HG03521 (cell line): ENCODE measurements around the gene FBXW8.

Experiments used
- ATAC-seq: cut with Tn5 transposase; IDR thresholded peaks from one replicate; pipeline ENCODE4 v1.9.1; 2021; ENCODE audit warnings: mild to moderate bottlenecking, moderate library complexity; ENCODE audit not compliant: unreplicated experiment

Gene FBXW8

GRCh38 chr12:116885491-116885890 is 25.3 kb upstream of the FBXW8 start:
- no peak for ATAC-seq

GRCh38 chr12:116887244-116887643 is 23.5 kb upstream of the FBXW8 start:
- ATAC-seq = no peak

- ATAC-seq = no peak
Observed at GRCh38 chr12:116887897-116888296, 22.9 kb upstream of the FBXW8 start.

DNA sequence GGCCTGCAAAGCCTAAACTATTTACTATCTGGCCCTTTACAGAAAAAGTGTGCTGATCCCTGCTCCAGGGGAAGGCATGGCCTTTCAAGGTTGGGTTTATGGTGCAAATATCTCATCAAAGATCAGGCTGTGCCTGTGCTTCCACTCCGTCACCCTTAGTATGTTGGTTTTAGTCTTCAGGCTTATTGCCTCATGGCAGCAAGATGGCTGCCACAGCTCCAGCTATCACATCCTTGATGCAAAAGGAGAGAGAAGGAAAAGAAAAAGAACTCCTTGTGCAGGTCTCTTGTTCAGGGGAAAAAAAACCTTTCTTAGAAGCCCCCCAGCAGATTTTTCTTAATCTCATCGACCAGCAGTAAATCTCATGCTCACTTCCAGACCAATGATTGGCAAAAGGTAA is 20.4 kb upstream of the FBXW8 start:
- no peak for ATAC-seq

GRCh38 chr12:116891019-116891418 is 19.7 kb upstream of the FBXW8 start:
- ATAC-seq = no peak

DNA sequence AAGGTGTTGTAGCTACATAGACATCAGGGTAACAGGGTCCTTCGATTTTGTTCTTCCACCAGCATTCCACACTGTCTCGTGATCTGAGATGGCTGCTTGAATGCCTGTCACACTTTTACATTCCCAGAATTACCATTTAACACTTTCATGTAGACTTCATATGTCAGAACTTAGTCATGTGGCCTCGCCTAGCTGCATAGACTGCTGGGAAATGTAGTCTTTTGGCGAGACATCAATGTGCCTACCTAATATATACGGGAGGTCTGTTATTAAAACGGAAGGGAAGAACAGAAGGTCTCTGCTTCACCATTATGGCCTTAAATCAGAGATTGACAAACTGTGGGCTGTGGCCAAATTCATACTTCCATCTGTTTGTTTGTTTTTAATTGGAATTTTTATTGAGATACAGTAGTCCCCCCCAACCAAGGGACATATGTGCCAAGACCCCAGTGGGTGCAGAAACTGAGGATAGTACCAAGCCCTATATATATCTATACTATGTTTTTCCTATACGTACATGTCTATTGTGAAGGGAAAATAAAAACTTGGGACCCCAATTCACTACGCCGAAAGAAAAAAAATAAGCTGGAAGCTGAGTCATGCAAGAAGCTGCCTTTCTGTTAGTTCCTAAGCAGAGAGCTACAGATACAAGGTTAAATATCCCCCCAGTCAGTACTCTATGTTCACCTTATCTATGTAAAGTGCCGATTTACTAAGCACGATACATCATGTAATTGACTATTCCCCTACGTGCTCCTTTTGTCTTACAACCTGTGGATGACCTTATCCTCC is 18.2 kb upstream of the FBXW8 start:
- no peak for ATAC-seq

DNA sequence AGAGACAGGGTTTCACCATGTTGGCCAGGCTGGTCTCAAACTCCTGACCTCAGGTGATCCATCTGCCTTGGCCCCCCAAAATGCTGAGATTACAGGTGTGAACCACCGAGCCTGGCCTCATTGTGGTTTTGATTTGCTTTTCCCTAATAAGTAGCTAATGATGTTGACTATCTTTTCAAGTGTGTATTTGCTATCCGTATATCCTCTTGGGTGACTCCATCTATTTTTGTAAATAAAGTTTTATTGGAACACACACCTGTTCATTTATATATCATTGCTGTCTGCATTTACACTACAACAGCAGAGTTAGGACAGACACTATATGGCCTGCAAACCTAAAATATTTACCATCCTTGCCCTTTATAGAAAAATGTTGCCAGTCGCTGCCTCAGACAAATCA is 15.8 kb upstream of the FBXW8 start:
- ATAC-seq = no peak

DNA sequence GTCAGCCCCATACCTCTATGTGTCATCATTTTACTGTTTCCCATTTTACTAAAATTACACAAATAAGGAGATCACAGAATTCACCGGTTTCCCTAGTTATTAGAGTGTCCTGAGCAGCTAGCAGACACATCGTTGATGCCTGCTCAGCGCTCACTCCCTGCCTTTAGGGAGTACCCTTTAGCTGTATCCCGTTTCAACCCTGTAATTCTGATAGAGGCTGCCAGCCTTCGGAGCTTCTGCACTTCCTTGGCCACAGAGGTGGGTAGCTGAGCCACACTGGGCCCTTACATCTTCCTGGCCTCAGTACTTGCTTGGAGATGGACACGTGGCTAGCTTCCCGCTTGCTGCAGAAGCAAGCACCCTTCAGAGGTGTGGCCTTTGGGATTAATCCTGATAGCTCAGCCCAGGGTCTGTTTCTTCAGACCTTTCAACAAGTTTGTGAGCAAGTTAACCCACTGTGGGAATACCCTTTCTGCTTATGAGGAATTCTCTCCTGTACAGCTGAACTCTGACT is 14.3 kb upstream of the FBXW8 start:
- ATAC-seq = no peak

GRCh38 chr12:116897476-116897875 is 13.3 kb upstream of the FBXW8 start:
- no peak for ATAC-seq

DNA sequence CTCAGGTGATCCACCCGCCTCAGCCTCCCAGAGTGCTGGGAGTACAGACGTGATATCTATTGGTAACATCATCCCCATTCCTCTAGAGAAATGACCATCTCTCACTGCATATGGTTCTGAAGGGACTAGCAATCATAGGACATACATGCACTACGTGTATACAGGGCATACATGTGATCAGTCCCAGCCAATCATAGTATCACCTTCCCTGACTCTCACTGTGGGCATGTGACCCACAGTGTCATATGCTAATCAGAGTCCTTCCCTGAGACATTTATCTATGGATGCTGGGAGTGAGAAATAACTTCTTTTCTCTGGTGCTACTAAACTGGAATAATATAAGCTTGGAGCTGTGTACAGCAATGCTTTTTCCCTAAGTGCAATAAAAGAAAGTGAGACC is 12.1 kb upstream of the FBXW8 start:
- no peak for ATAC-seq

DNA sequence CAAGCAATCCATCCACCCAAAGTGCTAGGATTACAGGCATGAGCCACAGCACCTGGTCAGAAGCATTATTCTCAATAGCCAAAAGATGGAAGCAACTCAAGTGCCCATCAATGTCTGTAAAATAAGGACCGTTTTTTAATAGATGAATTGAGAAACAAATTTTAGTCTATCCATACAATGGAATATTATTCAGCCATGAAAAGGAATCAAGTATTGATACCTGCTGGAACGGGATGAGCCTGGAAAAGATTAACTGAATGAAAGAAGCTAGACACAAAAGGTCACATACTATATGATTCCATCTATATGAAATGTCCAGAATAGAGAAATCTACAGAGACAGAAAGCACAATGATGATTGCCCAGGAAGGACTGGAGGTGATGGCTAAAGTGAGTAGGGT is 9.1 kb upstream of the FBXW8 start:
- no peak for ATAC-seq

DNA sequence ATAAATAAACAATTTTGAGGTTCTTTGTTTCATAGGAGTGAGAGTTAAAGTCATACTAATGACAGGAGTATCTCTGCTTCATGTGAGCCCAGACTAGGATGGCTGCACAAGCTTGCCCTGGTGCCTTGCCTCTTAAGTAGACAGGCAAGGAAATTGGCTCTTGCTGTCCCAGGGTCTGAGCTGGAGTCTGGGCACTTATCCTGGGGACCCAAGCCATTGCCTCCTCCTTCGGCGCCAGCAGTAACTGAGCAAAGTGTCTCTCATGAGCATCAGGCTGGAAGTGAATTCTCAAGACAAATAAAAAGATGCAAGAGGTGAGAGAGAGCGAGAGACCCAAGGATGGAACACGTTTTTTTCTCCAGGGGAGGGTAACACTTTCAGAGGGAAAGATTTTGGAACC is 6.9 kb upstream of the FBXW8 start:
- no peak for ATAC-seq

DNA sequence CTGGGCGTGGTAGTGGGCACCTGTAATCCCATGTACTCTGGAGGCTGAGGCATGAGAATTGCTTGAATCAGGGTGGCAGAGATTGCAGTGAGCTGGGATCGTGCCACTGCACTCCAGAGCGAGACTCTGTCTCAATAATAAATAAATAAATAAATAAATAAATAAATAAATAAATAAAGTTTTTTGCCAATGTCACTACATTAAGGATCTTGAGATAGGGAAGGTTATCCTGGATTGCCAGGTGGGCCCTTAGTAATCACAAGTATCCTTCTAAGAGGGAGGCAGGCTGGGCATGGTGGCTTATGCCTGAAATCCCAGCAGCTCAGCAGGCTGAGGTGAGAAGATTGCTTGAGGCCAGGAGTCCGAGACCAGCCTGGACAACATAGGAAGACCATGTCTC is 4.5 kb upstream of the FBXW8 start:
- no peak for ATAC-seq

- no peak for ATAC-seq
Observed at GRCh38 chr12:116910280-116910644, 488 bp upstream of the FBXW8 start.

- no peak for ATAC-seq
Observed at GRCh38 chr12:116915326-116915725, 4.6 kb downstream of the FBXW8 start.

DNA sequence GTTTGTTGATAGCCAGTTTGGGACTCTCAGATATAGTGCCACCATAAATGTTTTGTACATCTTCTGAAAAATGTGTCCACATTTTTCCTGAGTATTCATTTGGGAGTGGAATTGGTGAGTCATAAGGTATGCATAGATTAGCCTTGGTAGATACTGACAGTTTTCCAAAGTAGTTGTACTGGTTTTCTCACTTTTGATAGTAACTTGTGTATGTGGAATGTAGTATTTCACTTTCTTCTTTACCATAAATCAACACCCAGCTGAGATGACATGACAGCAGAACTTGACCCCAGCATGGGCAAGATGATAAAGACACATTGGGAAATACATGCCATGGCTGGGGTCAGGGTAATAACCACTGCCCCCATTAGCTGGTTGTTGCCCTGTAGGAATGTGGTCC is 5.4 kb downstream of the FBXW8 start:
- ATAC-seq = no peak

GRCh38 chr12:116916714-116917114 is 6.0 kb downstream of the FBXW8 start:
- ATAC-seq = peak; percentile 92

GRCh38 chr12:116918464-116918863 is 7.7 kb downstream of the FBXW8 start:
- ATAC-seq = no peak

- ATAC-seq = no peak
Observed at GRCh38 chr12:116919247-116919661, 8.5 kb downstream of the FBXW8 start.

DNA sequence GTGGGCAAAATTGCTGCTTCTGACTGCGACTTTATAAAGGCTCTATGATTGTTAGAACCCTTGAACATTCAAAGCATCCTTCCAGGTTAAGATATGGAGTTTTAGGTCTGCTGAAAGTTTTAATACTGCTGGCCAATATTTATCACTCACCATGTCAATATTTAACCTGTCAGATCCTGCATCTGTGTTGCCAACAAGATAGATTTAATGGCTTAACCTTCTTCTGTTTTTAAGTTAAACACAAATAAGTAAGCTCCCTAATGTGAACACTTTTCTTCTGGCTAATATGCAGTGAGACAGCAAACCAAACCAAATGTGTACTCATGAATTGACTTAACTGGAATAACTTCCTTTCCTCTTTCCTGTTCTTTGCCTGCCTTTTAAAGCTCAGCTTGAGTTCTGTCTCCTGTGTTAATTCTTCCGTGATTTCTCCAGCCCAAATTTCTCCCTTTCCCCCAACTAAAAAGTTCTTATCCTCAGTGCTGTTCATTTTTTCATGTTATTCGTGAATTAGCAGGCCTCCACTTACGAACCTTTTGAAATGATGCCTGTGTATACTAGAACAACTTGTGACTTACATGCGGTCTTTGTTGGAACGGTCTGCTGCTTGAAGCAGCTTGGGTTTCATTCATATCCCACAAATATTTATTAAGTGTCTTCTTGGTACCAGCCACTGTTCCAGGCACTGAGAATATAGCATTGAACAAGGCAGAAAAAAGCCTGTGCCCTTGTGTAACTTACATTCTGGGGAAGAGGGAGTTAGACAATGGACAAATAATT is 9.1 kb downstream of the FBXW8 start:
- ATAC-seq = no peak

- ATAC-seq = no peak
Observed at GRCh38 chr12:116920939-116921338, 10.2 kb downstream of the FBXW8 start.

DNA sequence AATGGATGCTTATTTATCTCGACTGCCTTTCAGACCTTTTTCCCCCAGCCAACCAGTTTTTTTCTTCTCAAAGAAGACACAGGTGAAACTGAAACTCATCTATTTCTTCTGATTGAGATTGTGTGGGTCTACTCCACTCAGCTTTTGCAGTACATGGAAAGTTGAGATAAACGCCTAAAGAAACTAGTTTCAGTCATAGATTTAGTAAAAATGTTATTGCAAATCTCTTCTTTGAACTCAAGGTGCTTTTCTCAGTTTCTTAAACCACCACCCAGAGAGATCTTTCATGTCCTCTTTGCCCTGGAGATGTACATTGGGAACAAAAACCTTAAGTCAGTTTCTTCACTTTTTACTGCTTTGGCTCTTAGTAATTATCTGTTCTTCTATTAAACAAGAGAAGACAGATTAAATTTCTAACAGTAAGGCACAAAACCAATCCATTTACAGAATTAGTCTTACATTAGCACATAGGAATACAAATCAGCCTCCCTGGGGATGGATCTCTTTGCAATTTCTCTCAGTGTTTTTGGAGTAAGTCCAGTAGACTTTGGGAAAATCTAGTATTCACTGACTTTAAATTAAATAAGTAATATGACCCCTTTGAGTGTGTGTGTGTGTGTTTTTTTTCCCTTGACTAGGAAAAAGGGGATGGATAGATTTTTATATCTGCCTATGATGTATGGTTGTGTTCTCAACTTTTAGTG is 11.6 kb downstream of the FBXW8 start:
- ATAC-seq = peak; percentile 49
